WTC11 (cell line): ENCODE results near the gene SLC9A6. TPM values are rescaled to one million over a fixed set of nuclear protein-coding genes. Genes with fewer than 3 reads are reported as not detected.

ENCODE experiments used
- ATF1 ChIP-seq: sonication (generic); formaldehyde crosslinking; IDR thresholded peaks from 2 replicates; pipeline ENCODE4 v1.8.1; 2023; ENCODE audit warnings: mild to moderate bottlenecking, moderate library complexity, missing genetic modification reagents
- NFYB ChIP-seq: sonication (generic); formaldehyde crosslinking; conservative IDR thresholded peaks from 2 replicates; pipeline ENCODE4 v1.8.0; 2022; ENCODE audit warnings: low read depth, missing genetic modification reagents
- ZNF219 ChIP-seq: sonication (generic); formaldehyde crosslinking; IDR thresholded peaks from 2 replicates; pipeline ENCODE4 v1.8.0; 2023; ENCODE audit warnings: missing genetic modification reagents, mild to moderate bottlenecking, borderline replicate concordance
- total RNA-seq: library from RNA; stranded (reverse); gene quantifications from 3 replicates; pipeline ENCODE4 v1.2.3, GENCODE V29; 2021

SLC9A6 gene
- total RNA-seq, 1 experiment from 2014 or later: 9.6 TPM

DNA sequence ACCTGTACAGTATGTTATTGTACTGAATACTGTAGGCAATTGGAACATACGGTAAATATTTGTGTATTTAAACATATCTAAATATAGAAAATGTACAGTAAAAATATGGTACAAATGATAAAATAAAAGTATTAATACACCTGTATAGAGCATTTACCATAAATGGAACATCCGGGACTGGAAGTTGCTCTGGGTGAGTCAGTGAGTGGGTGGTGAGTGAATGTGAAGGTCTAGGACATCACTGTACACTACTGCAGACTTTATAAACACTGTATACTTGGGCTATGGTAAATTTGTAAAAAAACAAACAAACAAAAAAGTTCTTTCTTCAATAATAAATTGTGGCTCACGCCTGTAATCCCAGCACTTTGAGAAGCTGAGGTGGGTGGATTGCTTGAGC is 109.7 kb downstream of the SLC9A6 start (continued):
- TF ChIP-seq ATF1 (no peak), NFYB (CRISPR knock-in tag) (no peak), ZNF219 (CRISPR knock-in tag) (no peak)
- TF ChIP-seq, all 79 proteins: peak for 0

Other genes with a start within 250 kb of the SLC9A6 start
- gene CT45A3, start 217.2 kb upstream of the SLC9A6 start, total RNA-seq: not detected in 3 replicates
- not detected in 3 replicates for gene CT45A5, start 199.9 kb upstream of the SLC9A6 start, total RNA-seq
- gene CT45A6, start 182.6 kb upstream of the SLC9A6 start, total RNA-seq: not detected in 3 replicates
- not detected in 3 replicates for gene CT45A2, start 165.4 kb upstream of the SLC9A6 start, total RNA-seq
- not detected in 3 replicates for gene CT45A7, start 148.2 kb upstream of the SLC9A6 start, total RNA-seq
- not detected in 3 replicates for gene CT45A8, start 130.9 kb upstream of the SLC9A6 start, total RNA-seq
- gene CT45A9, start 113.6 kb upstream of the SLC9A6 start, total RNA-seq: not detected in 3 replicates
- 0.33 TPM in 1 of 3 replicates, not detected in the others for gene CT45A10, start 92.0 kb upstream of the SLC9A6 start, total RNA-seq
- gene SAGE1, start 91.7 kb upstream of the SLC9A6 start, total RNA-seq: not detected in 3 replicates
- 15.4 to 18.8 TPM (median 18.1 TPM) in 3 replicates for gene MMGT1, start 11.4 kb upstream of the SLC9A6 start, total RNA-seq
- gene FHL1, start 162.1 kb downstream of the SLC9A6 start, total RNA-seq: 42.2 to 44.4 TPM (median 43.5 TPM) in 3 replicates